Measurements from ENCODE around the gene TLR6. TPM values are rescaled to one million over a fixed set of nuclear protein-coding genes. Genes with fewer than 3 reads are reported as not detected.
A peak's percentile ranks its signal among the peaks of the same experiment; 100 is the strongest.

Gene TLR6
- total RNA-seq, 2 donors from 2014 or later, result 0.44 to 2.2 TPM

DNA sequence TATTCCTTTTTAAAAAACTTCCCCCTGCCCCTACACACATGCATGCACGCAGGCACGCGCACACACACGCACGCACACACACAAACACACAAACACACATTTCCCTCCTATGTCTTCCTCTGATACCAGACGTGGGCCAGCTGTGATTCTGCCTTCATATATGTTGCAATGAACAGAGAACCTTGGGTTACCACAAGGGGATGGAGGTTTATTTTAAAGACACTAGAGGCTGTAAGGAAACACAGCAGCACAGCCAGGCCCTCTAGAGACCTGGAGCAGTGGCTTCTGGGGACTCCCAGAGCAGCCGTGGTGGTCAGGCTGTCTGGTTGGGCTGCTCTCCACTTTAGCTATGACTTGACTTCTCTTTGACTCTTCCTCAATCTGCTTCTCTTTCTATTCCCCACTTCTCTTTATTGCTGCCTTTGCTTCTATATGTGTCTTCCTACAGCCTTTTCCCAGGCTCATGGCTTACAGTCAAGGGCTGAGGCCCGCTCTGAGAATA is 70.7 kb downstream of the TLR6 start:
- Histone ChIP-seq H3K4me3 (no peak overlapping the region), H3K9ac (ENCODE audit: low read depth in 2 of 2, low read length in 2 of 2) (no peak overlapping the region), H3K9me3 (no peaks in the 10 kb centered on the region), H3K27ac (no peak overlapping the region), H3K4me1 (no peaks in the 10 kb centered on the region), H3K36me3 (no peaks in the 10 kb centered on the region), H3K27me3 (no peaks in the 10 kb centered on the region)
- intact Hi-C loops (cut with DNase I), result no loop called here
- TF ChIP-seq, protein P1, sequence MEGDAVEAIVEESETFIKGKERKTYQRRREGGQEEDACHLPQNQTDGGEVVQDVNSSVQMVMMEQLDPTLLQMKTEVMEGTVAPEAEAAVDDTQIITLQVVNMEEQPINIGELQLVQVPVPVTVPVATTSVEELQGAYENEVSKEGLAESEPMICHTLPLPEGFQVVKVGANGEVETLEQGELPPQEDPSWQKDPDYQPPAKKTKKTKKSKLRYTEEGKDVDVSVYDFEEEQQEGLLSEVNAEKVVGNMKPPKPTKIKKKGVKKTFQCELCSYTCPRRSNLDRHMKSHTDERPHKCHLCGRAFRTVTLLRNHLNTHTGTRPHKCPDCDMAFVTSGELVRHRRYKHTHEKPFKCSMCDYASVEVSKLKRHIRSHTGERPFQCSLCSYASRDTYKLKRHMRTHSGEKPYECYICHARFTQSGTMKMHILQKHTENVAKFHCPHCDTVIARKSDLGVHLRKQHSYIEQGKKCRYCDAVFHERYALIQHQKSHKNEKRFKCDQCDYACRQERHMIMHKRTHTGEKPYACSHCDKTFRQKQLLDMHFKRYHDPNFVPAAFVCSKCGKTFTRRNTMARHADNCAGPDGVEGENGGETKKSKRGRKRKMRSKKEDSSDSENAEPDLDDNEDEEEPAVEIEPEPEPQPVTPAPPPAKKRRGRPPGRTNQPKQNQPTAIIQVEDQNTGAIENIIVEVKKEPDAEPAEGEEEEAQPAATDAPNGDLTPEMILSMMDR (IDR thresholded peaks at IDR 0.05), result no peak
- no peak for DNase-seq

DNA sequence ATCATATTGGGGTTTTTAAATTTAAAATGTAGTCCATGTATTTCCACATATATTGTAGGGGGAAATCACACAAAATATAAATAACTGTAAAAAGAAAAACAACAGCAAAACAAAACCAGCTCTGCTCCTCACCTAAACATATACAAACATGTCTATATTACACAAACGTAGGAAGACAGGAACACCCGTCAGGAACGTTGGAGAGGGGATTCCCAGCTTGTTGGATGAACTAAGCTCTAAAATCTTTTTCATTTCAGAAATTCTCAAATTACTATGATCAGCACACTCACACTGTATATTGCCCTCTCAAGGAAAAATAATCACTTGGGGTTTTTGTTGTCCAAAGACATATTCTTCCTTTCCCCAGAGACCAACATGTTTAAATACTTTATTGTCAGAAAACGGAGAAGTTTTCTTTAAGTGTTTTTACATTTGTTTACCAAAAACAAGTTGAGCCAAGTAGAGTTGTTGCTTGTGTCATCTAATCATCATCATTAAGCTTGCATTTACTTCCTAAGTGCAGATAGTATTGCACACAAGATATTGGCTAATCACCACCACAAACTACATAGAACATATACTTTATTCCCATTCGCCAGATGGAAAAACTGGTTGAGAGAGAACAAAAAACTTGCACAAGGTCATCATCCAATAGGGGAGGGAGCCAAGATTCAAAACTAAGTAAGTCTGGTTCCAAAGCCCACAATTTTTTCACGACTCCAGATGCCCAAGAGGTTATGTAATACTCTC is 71.4 kb downstream of the TLR6 start:
- TF ChIP-seq, protein P1 (IDR thresholded peaks at IDR 0.05), result no peak
- no peaks in the 10 kb centered on the region for H3K9me3 ChIP-seq
- no peaks in the 10 kb centered on the region for H3K27me3 ChIP-seq
- no peak overlapping the region for H3K9ac ChIP-seq (ENCODE audit: low read depth in 2 of 2, low read length in 2 of 2)
- no peak overlapping the region for H3K27ac ChIP-seq
- H3K36me3 ChIP-seq, result no peaks in the 10 kb centered on the region
- DNase-seq, result no peak
- H3K4me1 ChIP-seq, result no peaks in the 10 kb centered on the region
- H3K4me3 ChIP-seq, result no peak overlapping the region
- intact Hi-C loops (cut with DNase I), result no loop called here

DNA sequence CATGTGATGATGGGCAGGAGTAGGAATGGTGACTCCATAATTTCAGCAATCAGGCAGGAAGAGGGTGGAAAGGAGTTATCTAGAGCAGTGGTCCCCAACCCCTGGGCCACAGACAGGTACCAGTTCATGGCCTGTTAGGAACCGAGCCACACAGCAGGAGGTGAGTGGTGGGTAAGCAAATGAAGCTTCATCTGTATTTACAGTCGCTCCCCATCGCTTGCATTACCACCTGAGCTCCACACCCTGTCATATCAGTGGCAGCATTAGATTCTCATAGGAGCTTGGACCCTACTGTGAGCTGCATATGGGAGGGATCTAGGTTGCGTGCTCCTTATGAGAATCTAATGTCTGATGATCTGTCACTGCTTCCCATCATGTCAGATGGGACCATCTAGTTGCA is 72.5 kb downstream of the TLR6 start:
- no peak overlapping the region for H3K9ac ChIP-seq (ENCODE audit: low read depth in 2 of 2, low read length in 2 of 2)
- intact Hi-C loops (cut with DNase I), result no loop called here

DNA sequence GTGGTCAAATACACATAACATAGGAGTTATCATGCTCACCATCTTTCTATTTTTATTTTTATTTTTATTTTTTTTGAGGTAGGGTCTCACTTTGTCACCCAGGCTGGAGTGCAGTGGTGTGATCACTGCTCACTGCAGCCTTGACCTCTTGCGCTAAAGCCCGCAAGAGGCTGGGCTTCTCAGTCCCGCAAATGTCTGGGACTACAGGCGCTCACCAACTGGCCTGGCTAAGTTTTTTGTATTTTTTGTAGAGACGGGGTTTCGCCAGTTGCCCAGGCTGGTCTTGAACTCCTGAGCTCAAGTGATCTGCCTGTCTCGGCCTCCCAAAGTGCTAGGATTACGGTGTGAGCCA is 73.5 kb downstream of the TLR6 start:
- TF ChIP-seq, protein P1 (IDR thresholded peaks at IDR 0.05), result no peak
- Histone ChIP-seq H3K36me3 (no peaks in the 10 kb centered on the region), H3K4me1 (no peaks in the 10 kb centered on the region), H3K4me3 (no peak overlapping the region), H3K9ac (ENCODE audit: low read depth in 2 of 2, low read length in 2 of 2) (no peak overlapping the region), H3K9me3 (no peaks in the 10 kb centered on the region), H3K27ac (no peak overlapping the region), H3K27me3 (no peaks in the 10 kb centered on the region)
- intact Hi-C loops (cut with DNase I), result no loop called here
- no peak for DNase-seq

More for the DNA sequence above, 72.5 kb downstream of the TLR6 start:
- TF ChIP-seq, protein P1 (IDR thresholded peaks at IDR 0.05), result no peak
- H3K4me1 ChIP-seq, result no peaks in the 10 kb centered on the region
- no peak overlapping the region for H3K4me3 ChIP-seq
- no peaks in the 10 kb centered on the region for H3K36me3 ChIP-seq
- no peak overlapping the region for H3K27ac ChIP-seq
- DNase-seq, result no peak
- no peaks in the 10 kb centered on the region for H3K27me3 ChIP-seq
- no peaks in the 10 kb centered on the region for H3K9me3 ChIP-seq

DNA sequence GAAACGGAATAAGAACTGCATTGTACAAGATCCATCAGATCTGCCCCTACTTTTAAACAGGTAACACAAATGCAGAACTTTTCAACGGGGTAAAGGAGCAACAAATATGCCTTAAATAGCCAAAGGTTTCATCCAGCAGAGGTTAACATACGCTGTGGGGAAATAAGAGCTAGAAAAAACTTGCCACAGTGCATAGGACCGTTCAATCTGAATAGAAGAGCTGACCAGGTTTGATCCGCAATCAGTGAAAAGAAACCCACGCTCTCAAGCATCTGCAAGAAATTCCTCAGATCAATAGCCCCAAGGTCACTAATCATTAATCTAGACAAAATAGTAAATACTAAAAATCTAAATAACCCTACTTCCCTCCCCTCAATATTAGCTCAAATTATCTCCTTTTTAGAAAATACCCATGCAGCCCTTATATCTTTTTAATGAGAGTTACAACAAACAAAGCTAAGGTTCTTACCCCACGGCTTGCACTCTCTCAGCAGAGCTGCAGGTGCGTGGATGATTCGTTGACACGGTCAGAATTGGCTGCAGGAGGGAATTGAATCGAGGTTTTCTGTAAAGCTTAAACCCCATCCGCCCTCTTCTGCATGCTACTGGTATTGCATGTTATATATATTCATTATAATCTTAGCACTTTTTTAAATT is 74.0 kb downstream of the TLR6 start, which contains the start of gene TLR10:
Gene TLR10 (minus strand): TSS at position 539 of the 657 bp plus-strand sequence. CDS start 7,400 bp downstream, outside the sequence.
- no peak within 1 kb of the TSS for H3K27ac ChIP-seq

More for the DNA sequence above, 74.0 kb downstream of the TLR6 start, which contains the start of gene TLR10:
- TF ChIP-seq, protein P1 (IDR thresholded peaks at IDR 0.05), result peak; percentile 69
- Histone ChIP-seq H3K4me1 (no peaks in the 10 kb centered on the region), H3K36me3 (no peaks in the 10 kb centered on the region), H3K9ac (ENCODE audit: low read depth in 2 of 2, low read length in 2 of 2) (no peak within 1 kb of the TSS), H3K4me3 (no peak within 1 kb of the TSS), H3K27me3 (no peaks in the 10 kb centered on the region), H3K9me3 (no peaks in the 10 kb centered on the region)
- intact Hi-C loops (cut with DNase I), result no loop called here
- DNase-seq, result peak; percentile 64
